ENCODE data around the gene GCN1.

DNA sequence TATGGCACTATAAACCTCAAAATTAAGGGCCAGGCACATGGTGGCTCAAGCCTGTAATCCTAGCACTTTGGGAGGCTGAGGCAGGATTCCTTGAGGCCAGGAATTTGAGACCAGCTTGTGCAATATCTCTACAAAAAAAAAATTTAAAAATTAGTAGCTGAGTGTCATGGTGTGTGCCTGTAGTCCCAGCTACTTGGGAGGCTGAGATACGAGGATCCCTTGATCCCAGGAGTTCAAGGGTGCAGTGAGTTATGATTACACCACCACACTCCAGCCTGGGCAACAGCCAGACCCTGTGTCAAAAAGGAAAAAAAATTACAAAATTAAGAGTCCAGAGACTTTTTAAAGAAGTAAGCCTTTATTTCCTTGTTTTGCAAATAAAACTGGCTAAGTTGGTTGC is 1.8 kb upstream of the GCN1 start:
- no peak for TF ChIP-seq CTCF (IDR thresholded peaks at IDR 0.05)
- no peak for TF ChIP-seq POLR2A (IDR thresholded peaks at IDR 0.05)
- TF ChIP-seq POLR2AphosphoS5 (IDR thresholded peaks at IDR 0.05) = no peak
